AG09319 (cell line): ENCODE measurements around the gene TRAPPC3L.
"Not testable (repeated sequence)": the region's sequence is repeated elsewhere in the genome, so short reads cannot be mapped to it uniquely, and the experiment has no call there.

ENCODE experiments used
- DNase-seq: peaks from one replicate; pipeline ENCODE4 v3.0.0-alpha.2; 2010; ENCODE audit warnings: low read depth; ENCODE audit errors: extremely low read depth
- CTCF ChIP-seq: IDR thresholded peaks from 2 replicates; pipeline ENCODE4 v1.5.1; 2011; ENCODE audit warnings: low read depth, mild to moderate bottlenecking, inconsistent platforms, low read length, moderate library complexity

TRAPPC3L gene

DNA sequence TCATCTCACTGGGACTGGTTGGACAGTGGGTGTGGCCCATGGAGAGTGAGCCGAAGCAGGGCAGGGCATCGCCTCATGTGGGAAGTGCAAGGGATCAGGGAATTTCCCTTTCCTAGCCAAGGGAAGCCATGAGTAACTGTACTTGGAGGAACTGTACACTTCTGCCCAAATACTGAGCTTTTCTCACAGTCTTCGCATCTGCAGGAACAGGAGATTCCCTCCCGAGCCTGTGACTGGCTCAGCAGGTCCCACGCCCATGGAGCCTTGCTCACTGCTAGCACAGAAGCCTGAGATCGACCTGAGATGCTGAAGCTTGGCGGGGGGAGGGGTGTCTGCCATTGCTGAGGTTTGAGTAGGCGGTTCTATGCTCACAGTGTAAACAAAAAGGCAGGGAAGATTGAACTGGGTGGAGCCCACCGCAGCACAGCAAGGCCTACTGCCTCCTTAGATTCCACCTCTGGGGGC, 44.5 kb downstream of the TRAPPC3L start:
- TF ChIP-seq CTCF = no peak
- DNase-seq = no peak

DNA sequence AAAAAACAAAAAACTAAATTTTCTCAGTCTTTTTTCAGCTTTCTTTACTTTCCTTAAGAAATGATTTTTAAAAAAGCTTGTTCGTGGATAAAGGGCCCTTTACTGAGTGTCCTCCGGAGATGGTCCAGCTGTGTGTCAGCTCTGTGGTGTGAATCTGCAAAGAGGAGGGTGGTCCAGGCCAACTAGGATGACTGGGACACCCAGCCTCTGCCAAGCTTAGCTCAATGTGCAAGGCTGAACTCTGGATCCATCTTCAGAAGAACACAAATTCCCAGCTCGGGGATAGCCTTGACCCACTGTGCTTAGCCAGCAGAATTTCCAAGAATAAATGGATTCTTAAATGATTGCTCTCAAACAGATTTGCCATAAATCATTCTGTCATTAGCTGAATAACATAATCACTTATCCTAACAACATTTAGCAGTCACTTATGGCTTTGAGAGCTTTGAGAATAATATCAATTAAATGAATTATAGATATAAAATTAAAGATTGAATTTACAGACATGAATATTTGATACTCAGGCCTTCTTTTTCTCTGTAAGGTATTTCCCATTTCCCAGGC, 48.3 kb downstream of the TRAPPC3L start:
- no peak for DNase-seq
- TF ChIP-seq CTCF = no peak

DNA sequence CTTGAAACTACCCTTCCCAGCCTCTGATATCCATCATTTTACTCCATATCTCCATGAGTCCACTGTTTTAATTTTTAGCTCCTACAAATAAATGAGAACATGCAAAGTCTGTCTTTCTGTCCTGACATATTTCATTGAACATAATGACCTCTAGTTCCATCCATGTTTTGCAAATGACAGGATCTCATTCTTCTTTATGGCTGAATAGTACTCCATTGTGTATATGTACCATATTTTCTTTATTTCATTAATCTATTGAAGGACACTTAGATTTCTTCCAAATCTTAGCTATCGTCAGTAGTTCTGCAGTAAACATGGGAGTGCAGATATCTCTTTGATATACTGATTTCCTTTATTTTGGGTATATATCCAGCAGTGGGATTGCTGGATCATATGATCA, 50.3 kb downstream of the TRAPPC3L start:
- DNase-seq = not testable (repeated sequence)

- no peak for DNase-seq
- TF ChIP-seq CTCF = no peak
Observed at GRCh38 chr6:116492331-116493067, 53.0 kb downstream of the TRAPPC3L start.

GRCh38 chr6:116491610-116492330, 53.7 kb downstream of the TRAPPC3L start:
- no peak for TF ChIP-seq CTCF

GRCh38 chr6:116485559-116486184, 59.8 kb downstream of the TRAPPC3L start:
- DNase-seq = no peak
- no peak for TF ChIP-seq CTCF

More at GRCh38 chr6:116491610-116492330, 53.7 kb downstream of the TRAPPC3L start:
- no peak for DNase-seq

- TF ChIP-seq CTCF = no peak
- no peak for DNase-seq
Observed at GRCh38 chr6:116483616-116484015, 61.9 kb downstream of the TRAPPC3L start.
